Memory B cell (primary cell): ENCODE data around the gene CIB2.

Source experiments
- ATAC-seq: fragments of 150-1000 bp; cut with Tn5 transposase; 2 replicates; pipeline ENCODE4 v1.10.0; 2021; ENCODE audit warnings: low read depth, mild to moderate bottlenecking, moderate library complexity
- DNase-seq, 2 donors: peaks; one replicate each; pipeline ENCODE4 v3.0.0; 2022; ENCODE audit warnings: low spot score in 2 of 2
- H3K27ac Mint-ChIP-seq: one replicate; pipeline ENCODE4 v1.8.0; 2022; ENCODE audit warnings: mild to moderate bottlenecking, moderate library complexity, mixed read lengths
- H3K27me3 Mint-ChIP-seq: one replicate; pipeline ENCODE4 v1.8.0; 2022; ENCODE audit warnings: mixed read lengths
- H3K36me3 Mint-ChIP-seq: one replicate; pipeline ENCODE4 v1.8.0; 2022; ENCODE audit warnings: mild to moderate bottlenecking, mixed read lengths
- H3K4me1 Mint-ChIP-seq: one replicate; pipeline ENCODE4 v1.8.0; 2022; ENCODE audit warnings: mixed read lengths
- H3K4me3 Mint-ChIP-seq: one replicate; pipeline ENCODE4 v1.8.0; 2022; ENCODE audit warnings: mild to moderate bottlenecking, moderate library complexity, mixed read lengths
- H3K9me3 Mint-ChIP-seq: one replicate; pipeline ENCODE4 v1.8.0; 2022; ENCODE audit warnings: mixed read lengths

CIB2 gene

DNA sequence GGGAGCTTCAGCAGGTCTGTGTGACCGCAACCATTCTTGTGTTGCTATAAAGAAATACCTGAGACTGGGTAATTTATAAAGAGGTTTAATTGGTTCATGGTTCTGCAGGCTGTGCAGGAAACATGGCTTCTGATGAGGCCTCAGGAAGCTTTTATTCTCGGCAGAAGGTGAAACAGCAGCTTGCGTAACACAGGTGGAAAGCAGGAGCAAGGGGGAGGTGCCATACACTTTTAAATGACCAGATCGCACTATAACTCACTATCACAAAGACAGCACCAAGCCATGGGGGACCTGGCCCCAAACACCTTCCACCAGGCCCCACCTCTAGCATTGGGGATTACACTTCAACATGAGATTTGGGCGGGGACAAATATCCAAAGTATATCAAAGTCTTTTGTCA, 8.3 kb upstream of the CIB2 start:
- no peaks in the 10 kb centered on the region for H3K9me3 Mint-ChIP-seq
- peaks cover 2% of the 10 kb centered on the region for H3K4me1 Mint-ChIP-seq
- peaks cover 2% of the 10 kb centered on the region for H3K36me3 Mint-ChIP-seq

GRCh38 chr15:78133801-78134200, 2.6 kb upstream of the CIB2 start:
- Mint-ChIP-seq H3K36me3 (no peaks in the 10 kb centered on the region), H3K4me3 (no peak overlapping the region), H3K27me3 (no peaks in the 10 kb centered on the region), H3K9me3 (no peaks in the 10 kb centered on the region), H3K27ac (no peak overlapping the region), H3K4me1 (peaks cover 6% of the 10 kb centered on the region)
- no peak for ATAC-seq
- no peak for DNase-seq

More for the DNA sequence above, 8.3 kb upstream of the CIB2 start:
- ATAC-seq, result no peak
- DNase-seq, result no peak
- Mint-ChIP-seq H3K27me3 (no peaks in the 10 kb centered on the region), H3K27ac (no peak overlapping the region), H3K4me3 (no peak overlapping the region)

DNA sequence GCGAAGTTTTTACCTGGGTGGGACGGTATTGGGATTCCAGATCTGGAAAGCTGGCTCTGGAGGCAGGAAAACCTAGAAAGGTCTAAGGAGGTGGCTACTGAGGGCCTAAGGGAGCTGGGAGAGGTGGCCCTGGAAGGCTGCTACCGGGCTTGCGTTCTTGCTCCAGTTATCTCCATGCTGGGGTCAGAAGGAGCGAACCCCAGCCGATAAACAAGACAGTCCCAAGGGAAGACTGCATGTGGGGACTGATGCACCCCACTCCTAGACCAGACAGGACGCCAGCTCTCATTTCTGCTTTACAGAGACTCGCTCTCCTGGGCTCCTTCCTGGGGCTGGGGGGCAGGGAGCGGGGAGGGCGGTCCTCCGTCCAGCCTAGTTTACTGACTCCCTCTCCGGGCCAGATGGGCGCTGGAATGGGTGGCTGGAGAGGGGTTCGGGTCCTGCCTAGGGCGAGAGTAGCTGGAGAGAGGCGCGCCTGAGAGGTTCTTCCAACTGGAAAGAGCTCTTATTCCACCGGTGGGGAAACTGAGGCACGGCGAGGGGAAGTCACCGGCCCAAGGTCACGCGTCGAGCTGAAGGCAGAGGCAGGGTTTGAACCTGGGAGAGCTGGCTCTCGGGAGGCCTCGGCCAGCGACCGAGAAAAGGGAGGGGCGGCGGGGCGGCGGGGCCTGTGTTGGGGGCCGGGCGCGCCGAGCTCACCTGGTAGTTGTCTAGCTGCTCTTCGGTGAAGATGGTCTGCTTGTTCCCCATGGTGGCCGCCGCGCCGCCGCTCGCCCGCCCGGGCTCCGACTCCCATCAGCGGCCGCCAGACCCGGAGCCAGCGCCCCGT, 565 bp downstream of the CIB2 start:
- Mint-ChIP-seq H3K27me3 (no peaks in the 10 kb centered on the region), H3K4me3 (peak overlapping the region; percentile 96), H3K4me1 (peaks cover 6% of the 10 kb centered on the region), H3K27ac (peak overlapping the region; percentile 91), H3K36me3 (no peaks in the 10 kb centered on the region), H3K9me3 (no peaks in the 10 kb centered on the region)
- peak; percentile 67 for ATAC-seq
- DNase-seq, result no peak

DNA sequence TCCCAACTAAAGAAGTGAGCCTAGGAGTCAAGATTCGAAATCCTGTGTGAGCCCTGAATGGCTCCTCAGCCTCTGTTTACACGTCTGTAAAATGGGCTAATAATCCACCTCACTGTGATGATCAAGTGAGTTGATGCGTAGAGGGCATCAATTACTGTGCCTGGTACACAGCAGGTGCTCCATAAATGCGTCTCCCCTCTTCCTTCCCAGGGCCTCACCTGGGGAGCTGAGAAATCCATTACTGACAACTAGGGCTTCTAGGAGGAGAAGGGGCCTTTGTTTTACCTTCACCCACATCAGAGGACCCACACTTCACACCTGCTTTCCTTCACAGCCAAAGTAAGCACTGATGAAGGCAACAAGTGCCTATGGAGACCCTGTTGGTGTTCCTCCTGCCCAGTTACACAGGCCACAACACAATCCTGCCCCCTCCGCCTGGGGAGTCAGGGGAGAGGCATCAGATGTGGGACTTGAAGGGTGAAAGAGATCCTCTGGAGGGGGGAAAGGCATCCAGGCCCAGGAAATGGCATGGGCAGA, 1.4 kb downstream of the CIB2 start:
- peak overlapping the region; percentile 96 for H3K4me3 Mint-ChIP-seq
- H3K36me3 Mint-ChIP-seq, result no peaks in the 10 kb centered on the region
- ATAC-seq (no peak), DNase-seq (no peak)
- peaks cover 6% of the 10 kb centered on the region for H3K4me1 Mint-ChIP-seq
- H3K27me3 Mint-ChIP-seq, result no peaks in the 10 kb centered on the region
- H3K27ac Mint-ChIP-seq, result peak overlapping the region; percentile 91
- H3K9me3 Mint-ChIP-seq, result no peaks in the 10 kb centered on the region

GRCh38 chr15:78129077-78129750, 2.0 kb downstream of the CIB2 start:
- Mint-ChIP-seq H3K4me3 (no peak overlapping the region), H3K27me3 (no peaks in the 10 kb centered on the region), H3K4me1 (peaks cover 6% of the 10 kb centered on the region), H3K9me3 (no peaks in the 10 kb centered on the region), H3K36me3 (no peaks in the 10 kb centered on the region), H3K27ac (peak overlapping the region; percentile 32)
- DNase-seq (no peak), ATAC-seq (no peak)

DNA sequence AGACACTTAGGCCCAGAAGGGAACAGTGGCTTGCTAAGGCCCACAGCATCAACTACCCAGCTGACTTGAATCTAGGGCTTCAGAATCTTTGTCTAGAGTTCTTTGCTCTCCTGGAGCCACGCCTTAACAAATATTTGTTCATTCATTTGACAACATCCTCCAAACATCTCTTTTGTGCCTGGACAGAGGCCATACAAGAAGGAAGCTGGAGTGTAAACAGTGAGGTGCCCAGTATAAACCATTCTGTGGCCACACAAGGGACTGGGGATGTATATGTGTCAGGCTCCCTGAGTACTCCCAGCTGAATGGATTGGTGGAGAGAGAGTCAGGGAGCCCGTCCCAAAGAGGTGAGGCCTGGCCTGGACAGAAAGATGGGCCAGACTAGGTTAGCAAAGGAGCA, 3.4 kb downstream of the CIB2 start:
- ATAC-seq, result no peak
- no peaks in the 10 kb centered on the region for H3K27me3 Mint-ChIP-seq

DNA sequence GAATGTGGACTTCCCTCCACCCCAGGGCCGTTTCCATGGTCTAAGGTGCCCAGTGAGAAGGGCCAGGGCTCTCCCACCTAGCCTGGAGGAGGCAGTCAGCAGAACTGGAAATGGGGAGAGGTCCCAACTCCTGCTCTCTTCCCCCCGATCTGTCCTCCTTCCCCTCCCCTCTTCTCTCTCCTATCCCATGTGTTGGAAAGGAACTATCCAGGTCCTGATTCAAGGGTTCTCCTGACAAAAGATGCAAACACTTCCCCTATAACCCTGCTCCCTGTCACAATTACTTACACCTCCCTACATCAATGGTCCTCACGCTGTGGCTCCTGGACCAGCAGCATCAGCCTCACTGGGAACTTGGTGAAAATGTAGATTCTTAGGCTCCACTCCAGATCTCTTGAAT, 6.0 kb downstream of the CIB2 start:
- ATAC-seq, result no peak
- H3K9me3 Mint-ChIP-seq, result no peaks in the 10 kb centered on the region
- no peaks in the 10 kb centered on the region for H3K36me3 Mint-ChIP-seq
- no peaks in the 10 kb centered on the region for H3K27me3 Mint-ChIP-seq
- no peak overlapping the region for H3K27ac Mint-ChIP-seq
- no peaks in the 10 kb centered on the region for H3K4me1 Mint-ChIP-seq
- DNase-seq, result no peak
- H3K4me3 Mint-ChIP-seq, result no peak overlapping the region

More for the DNA sequence above, 3.4 kb downstream of the CIB2 start:
- no peak for DNase-seq
- H3K4me3 Mint-ChIP-seq, result no peak overlapping the region
- H3K9me3 Mint-ChIP-seq, result no peaks in the 10 kb centered on the region
- peak overlapping the region; percentile 36 for H3K27ac Mint-ChIP-seq
- no peaks in the 10 kb centered on the region for H3K36me3 Mint-ChIP-seq
- H3K4me1 Mint-ChIP-seq, result peaks cover 6% of the 10 kb centered on the region

GRCh38 chr15:78120523-78120922, 10.7 kb downstream of the CIB2 start:
- H3K36me3 Mint-ChIP-seq, result no peaks in the 10 kb centered on the region
- H3K27me3 Mint-ChIP-seq, result no peaks in the 10 kb centered on the region
- H3K4me1 Mint-ChIP-seq, result no peaks in the 10 kb centered on the region
- no peaks in the 10 kb centered on the region for H3K9me3 Mint-ChIP-seq
- ATAC-seq, result no peak
- no peak overlapping the region for H3K4me3 Mint-ChIP-seq
- DNase-seq, result no peak
- no peak overlapping the region for H3K27ac Mint-ChIP-seq

- DNase-seq (no peak), ATAC-seq (no peak)
- Mint-ChIP-seq H3K36me3 (no peaks in the 10 kb centered on the region), H3K9me3 (no peaks in the 10 kb centered on the region), H3K4me3 (no peak overlapping the region), H3K27ac (no peak overlapping the region), H3K27me3 (no peaks in the 10 kb centered on the region), H3K4me1 (peaks cover 8% of the 10 kb centered on the region)
These were observed 18.7 kb downstream of the CIB2 start for GRCh38 chr15:78112551-78112950.

DNA sequence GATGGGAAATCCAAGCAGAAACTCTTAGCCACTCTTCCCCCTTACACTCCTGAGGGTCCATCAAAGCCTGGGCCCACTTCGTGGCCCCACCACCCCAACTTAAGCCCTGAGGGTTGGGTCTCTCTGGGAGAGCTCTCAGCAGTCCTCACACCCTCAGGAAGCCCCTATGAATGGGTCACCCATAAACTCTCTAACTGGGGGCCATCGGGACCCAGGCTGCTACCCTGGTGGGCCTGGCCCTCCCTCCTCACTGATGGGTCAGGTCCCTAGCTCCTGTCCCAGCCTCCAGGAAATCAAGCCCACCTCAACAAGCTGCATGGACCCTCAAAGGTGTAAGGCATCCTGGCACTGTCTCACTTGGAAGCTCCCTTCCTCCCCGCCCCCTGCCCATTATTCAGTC, 19.5 kb downstream of the CIB2 start:
- H3K27ac Mint-ChIP-seq, result no peak overlapping the region
- H3K27me3 Mint-ChIP-seq, result no peaks in the 10 kb centered on the region
- no peaks in the 10 kb centered on the region for H3K9me3 Mint-ChIP-seq
- H3K4me3 Mint-ChIP-seq, result no peak overlapping the region
- ATAC-seq, result no peak
- no peak for DNase-seq
- H3K36me3 Mint-ChIP-seq, result no peaks in the 10 kb centered on the region
- H3K4me1 Mint-ChIP-seq, result peaks cover 8% of the 10 kb centered on the region

- Mint-ChIP-seq H3K27ac (no peak overlapping the region), H3K36me3 (no peaks in the 10 kb centered on the region), H3K27me3 (no peaks in the 10 kb centered on the region), H3K4me1 (peaks cover 8% of the 10 kb centered on the region), H3K9me3 (no peaks in the 10 kb centered on the region), H3K4me3 (no peak overlapping the region)
- DNase-seq (no peak), ATAC-seq (no peak)
These were observed 20.2 kb downstream of the CIB2 start for GRCh38 chr15:78110916-78111475.

GRCh38 chr15:78110096-78110495, 21.1 kb downstream of the CIB2 start:
- DNase-seq, result no peak
- Mint-ChIP-seq H3K4me1 (peaks cover 8% of the 10 kb centered on the region), H3K4me3 (no peak overlapping the region), H3K27ac (no peak overlapping the region), H3K27me3 (no peaks in the 10 kb centered on the region), H3K36me3 (no peaks in the 10 kb centered on the region), H3K9me3 (no peaks in the 10 kb centered on the region)
- no peak for ATAC-seq

DNA sequence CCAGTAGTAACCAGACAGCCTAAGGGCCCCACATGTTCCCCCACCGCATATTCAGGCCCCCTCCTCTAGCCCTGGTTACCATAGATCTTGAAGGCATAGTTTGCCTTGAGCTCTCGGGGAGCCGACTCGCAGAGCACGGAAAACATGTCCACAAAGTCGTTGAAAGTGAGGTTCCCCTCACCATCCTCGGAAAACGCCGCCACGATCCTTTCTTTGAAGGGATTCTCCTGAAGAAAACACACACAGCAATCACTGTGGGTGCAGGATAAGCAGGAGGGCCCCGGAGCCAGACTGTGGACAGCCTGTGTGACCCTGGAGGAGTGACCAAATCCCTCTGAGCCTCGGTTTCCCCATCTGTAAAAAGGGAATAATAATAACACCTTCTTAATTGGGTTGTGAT, 22.1 kb downstream of the CIB2 start:
- DNase-seq, result no peak
- ATAC-seq, result no peak
- H3K27ac Mint-ChIP-seq, result no peak overlapping the region

GRCh38 chr15:78108300-78109084, 22.8 kb downstream of the CIB2 start:
- ATAC-seq, result peak; percentile 89
- Mint-ChIP-seq H3K4me1 (peaks cover 9% of the 10 kb centered on the region), H3K36me3 (no peaks in the 10 kb centered on the region), H3K4me3 (no peak overlapping the region), H3K27me3 (no peaks in the 10 kb centered on the region), H3K9me3 (no peaks in the 10 kb centered on the region), H3K27ac (no peak overlapping the region)
- DNase-seq, result peak; percentile 76 to 78

More for the DNA sequence above, 22.1 kb downstream of the CIB2 start:
- Mint-ChIP-seq H3K27me3 (no peaks in the 10 kb centered on the region), H3K9me3 (no peaks in the 10 kb centered on the region), H3K4me3 (no peak overlapping the region), H3K36me3 (no peaks in the 10 kb centered on the region), H3K4me1 (peaks cover 8% of the 10 kb centered on the region)
